ENCODE results near the gene MAGI1.
"Not testable (repeated sequence)": the region's sequence is repeated elsewhere in the genome, so short reads cannot be mapped to it uniquely, and the experiment has no call there.

The MAGI1 gene

DNA sequence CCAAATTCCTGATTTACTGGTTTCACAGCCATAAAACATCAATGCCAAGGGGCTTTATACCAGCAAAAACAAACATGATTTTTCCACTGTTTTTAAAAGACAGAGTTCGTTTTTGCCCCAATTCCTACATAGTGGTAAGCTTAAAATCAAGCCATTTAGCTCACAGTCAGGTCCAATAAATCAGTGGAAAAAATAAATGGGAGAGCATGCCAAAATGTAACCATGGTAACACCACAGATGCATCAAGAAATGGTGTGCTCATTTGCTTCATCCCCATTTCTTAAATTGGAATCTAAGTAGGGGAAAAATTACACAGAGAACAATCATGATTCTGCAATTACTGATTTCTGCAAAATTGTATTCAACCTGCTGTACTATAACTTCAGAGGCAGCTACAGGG is 418.8 kb downstream of the MAGI1 start:
- no peak for DNase-seq (ENCODE audit: low spot score)

DNA sequence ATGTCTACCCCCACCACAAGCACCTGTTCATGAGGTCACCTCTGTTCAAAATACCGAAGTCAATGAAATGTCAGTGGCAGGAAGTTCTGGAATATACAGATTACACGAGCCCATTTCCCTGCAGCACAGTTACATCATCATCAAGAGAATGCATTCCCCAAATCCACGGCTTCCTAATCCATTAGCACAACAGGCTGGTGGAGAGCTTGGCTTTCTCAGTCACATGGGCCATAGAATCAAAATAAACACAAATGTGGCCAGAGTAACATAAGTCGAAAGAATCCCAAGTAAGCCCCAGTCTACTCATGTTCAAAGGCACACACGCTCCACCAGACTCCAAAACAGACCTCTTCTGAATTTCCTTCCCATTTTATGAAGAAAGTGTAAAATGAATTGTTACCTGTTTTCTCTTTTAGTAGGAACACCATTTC is 419.3 kb downstream of the MAGI1 start:
- no peak for DNase-seq (ENCODE audit: low spot score)

DNA sequence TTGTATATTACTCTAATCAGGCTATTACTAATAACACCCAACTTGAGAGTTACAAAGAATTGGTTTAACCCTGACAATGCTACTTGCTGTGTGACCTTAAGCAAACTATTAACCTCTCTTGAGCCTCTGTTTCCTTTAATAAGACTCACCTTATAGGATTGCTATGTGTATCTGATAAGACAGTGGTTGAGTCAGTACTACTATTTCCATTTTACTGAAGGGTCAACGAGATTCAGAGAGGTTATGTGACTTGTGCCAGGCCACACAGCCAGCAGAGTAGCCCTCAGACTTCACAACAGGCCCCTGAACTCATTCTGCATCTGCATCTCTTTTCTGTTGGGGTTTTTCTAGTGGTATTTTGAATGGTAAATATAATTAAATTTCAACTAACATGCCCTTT is 420.1 kb downstream of the MAGI1 start:
- DNase-seq (ENCODE audit: low spot score), result no peak

DNA sequence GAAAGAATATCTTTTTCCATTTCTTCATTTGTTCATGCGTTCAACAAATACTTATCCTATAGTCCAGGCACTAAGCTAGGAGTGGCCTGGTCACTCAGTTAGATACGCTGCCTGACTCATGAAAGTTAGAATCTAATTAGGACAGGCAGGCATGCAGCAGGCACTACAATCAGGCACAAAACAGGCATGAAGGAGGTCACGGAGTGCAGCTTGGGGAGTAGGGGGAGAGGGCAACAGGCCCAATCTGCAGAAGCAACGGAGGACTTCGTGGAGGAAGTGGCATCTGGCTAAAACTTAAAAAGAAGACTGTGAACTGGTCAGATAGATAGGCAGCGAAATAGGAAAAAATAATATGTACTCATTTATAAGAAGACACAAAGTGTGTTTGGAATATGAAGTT is 420.9 kb downstream of the MAGI1 start:
- DNase-seq (ENCODE audit: low spot score), result no peak

DNA sequence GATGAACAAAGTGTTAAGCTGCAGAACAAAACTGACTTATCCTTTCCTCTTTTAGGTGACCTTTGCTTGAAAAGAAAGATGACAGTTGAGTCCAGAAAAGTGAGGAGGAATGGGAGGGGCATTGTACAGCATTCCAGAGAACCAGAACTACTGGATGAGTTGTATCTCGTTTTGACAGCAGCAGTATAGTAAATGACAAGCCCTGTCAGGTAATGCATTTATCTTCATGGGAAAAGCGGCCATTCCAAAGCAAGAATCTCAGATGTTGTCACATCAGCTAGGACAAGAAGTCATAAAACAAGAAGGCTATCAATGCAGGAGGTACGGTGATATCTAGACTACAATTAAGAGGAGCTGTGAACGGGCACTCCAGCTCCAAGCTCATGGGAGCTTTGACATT is 421.5 kb downstream of the MAGI1 start:
- no peak for DNase-seq (ENCODE audit: low spot score)

DNA sequence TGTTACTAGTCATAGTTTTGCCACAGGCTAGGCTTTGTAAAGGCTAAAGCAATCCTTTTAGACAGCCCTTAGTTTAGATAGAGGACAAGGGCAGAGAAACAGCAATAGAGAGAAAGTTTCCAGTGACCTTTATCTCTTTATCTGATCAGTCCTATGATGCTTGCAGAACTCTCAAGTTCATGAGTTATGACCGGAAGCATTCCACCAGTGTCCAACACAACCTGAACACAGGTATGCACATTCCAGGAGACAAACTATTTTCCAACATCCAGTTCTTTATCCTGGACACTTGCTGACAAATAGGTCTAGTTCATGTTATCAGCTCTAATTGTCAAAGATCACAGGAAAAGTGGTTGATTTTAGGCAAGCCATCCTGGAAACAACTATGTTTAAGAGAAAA is 422.2 kb downstream of the MAGI1 start:
- no peak for DNase-seq (ENCODE audit: low spot score)

DNA sequence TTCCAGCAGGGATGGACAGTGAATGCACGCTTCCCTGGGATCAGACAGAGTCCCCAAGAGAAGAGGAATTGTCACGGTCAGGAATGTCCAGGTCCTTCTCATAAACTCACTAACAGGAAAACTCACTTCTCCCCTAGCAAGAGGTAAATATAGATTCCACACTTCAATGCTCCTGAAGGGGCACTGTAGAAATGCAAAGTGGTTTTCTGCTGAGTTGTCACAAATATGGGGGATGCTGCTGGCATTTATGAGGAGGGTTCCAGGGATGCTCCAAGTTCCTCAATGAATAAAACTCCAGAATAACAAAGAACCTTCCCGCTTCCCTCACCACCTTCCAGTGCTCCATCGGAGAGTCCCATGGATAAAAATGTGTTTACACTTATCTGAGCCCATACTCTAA is 423.4 kb downstream of the MAGI1 start:
- no peak for DNase-seq (ENCODE audit: low spot score)

DNA sequence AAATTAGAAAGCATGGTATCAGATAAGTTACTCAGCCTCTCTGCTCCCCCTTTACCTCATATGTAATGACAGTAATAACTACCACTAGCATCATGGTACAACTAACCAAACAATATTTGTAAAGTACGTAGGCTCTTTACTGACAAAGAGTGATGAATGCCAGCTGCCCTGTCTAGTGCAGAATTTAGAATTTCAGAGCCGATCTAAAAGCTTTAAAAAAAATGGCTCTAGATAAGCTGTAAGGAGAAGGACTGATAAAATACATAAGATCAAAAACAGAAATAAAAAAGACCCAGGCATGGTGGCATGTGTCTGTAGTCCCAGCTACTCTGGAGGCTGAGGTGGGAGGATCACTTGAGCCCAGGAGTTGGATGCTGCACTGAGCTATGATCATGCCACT is 424.1 kb downstream of the MAGI1 start:
- DNase-seq (ENCODE audit: low spot score), result no peak

DNA sequence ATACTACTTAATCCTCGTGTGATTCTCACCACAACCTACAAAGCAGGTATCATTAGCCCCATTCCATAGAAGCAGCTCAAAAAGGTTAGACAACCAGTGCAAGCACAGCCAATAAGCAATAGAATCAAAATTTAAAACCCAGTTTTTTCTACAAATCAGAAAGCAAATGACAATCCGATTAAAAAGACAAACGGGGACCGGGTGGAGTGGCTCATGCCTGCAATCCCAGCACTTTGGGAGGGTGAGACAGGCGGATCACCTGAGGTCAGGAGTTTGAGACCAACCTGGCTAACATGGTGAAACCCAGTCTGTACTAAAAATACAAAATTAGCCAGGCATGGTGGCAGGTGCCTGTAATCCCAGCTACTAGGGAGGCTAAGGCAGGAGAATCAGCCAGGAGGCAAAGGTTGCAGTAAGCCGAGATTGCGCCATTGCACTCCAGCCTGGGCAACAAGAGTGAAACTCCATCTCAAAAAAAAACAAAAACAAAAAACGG is 430.7 kb downstream of the MAGI1 start:
- not testable (repeated sequence) for DNase-seq (ENCODE audit: low spot score)

DNA sequence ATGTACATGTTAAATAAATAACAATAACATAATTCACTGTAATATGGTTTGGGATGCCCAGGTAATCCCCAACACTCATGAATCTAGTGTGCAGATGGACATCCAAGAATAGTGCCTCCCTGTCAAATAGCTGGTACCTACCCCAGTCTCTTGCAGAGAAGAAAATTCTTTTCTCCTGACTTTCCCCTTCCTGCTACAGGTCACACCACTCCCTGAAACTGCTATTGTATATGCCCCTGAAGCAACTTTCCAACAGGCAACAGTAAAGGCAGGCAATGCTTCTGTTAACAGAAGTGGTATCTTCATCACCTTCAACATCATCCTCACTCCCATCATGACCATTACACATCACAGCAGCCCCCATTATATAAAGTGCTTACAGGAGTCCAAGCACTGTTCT is 431.6 kb downstream of the MAGI1 start:
- DNase-seq (ENCODE audit: low spot score), result no peak

DNA sequence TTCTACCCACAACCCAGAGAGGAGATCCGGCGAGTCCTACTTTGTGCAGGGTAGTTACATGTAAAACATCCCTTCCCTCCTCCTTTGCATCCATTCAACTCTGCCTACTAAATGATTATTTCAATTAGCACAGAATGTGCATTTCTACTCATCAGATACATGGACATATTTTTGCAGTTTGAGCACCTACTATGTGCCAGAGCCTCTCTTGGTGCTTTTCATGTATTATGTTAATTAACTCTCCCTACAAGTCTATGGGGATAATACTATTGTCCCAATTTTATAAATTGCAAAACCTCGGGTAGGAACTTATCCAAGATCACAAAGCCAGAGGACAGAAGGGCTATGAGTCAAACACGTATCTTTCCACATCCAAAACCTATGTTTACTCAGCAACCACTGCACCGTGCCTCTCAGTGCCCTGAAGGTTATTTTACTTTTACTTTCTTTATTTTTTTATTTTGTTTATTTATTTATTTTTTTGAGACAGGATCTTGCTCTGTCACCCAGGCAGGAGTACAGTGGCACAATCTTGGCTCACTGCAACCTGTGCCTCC is 432.8 kb downstream of the MAGI1 start:
- DNase-seq (ENCODE audit: low spot score), result no peak

DNA sequence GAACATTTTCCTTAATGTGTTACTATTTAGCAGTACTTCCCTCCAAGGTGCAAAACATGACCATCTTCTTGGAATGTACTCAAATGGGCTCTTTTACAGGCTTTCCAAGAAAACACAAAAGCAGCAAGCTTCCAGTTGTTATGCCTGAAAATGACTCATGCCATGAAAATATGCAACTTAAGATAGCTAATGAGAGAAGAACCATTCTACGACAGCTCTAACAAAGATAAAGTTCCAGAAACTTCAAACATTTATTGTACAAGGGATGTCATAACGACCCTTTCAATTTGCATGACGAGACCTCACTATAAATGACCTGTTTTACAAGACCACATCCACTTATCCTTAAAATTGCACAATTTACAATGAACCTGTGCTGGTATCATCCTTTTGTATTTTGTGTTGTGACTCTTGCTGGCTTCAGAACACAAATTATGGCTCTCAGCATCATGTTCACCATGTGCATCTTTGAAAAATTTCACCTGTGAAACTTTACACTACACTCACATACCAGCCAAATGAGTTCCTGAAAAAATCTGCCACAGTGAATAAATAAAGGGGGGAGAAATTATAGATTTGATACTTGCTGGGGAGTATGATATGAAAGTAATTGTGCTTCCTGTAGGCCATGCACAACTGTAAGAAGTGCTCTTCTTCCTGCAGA is 433.7 kb downstream of the MAGI1 start:
- no peak for DNase-seq (ENCODE audit: low spot score)

DNA sequence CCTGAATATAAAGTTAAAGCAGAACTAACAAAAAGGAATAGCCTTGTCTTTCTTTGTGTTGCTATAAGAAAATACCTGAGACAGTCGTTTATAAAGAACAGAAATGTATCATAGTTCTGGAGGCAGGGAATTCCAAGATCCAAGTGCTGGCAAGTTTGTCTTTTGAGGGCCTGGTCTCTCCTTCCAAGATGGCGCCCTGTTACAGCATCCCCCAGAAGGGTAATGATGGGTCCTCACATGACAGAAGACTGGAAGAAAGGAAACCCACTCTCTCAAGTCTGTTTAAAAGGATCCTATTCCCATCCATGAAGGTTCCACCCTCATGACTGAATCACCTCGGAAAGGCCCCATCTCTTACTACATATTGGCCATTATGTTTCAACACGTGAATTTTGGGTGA is 435.1 kb downstream of the MAGI1 start:
- no peak for DNase-seq (ENCODE audit: low spot score)

DNA sequence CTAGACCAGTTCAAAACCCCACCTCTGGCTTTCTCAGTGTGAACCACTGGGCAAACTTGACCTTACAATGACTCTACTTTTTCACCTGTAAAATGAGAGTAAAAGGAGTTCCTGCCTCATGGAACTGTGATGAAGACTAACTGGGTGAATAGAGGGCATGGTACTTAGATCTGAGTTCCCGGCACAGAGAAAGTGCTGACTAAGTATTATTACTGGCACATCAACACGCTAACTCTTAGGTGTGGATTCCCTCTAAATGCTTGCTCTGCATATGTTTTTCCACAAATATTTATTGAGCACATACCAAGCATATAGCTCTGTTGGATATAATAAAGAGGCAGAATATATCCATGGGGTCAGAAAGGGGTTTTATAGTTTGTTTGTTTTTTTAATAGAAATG is 437.8 kb downstream of the MAGI1 start:
- no peak for DNase-seq (ENCODE audit: low spot score)

DNA sequence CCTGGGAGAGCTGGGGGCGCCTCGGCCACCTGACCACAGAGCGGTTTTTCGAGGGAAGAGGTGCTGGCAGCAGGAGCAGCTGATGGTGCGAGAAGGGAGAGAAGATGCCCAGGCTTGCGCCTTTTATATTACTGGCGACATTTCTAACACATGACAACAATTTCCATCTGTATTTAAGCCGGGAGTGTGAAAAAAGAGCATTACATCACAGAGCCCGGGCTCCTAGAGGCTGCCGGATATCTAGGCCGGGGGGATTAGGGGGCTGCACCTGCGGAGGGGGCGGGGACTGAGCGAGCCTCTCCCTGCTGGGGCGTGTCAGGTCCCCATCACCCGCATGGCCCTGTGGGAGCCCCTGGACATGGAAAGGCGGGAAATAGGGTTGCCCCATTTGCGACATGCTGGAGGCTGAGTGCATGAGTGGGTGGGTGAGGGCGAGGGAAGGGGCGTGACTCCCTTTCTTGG is 440.7 kb downstream of the MAGI1 start:
- DNase-seq (ENCODE audit: low spot score), result no peak

DNA sequence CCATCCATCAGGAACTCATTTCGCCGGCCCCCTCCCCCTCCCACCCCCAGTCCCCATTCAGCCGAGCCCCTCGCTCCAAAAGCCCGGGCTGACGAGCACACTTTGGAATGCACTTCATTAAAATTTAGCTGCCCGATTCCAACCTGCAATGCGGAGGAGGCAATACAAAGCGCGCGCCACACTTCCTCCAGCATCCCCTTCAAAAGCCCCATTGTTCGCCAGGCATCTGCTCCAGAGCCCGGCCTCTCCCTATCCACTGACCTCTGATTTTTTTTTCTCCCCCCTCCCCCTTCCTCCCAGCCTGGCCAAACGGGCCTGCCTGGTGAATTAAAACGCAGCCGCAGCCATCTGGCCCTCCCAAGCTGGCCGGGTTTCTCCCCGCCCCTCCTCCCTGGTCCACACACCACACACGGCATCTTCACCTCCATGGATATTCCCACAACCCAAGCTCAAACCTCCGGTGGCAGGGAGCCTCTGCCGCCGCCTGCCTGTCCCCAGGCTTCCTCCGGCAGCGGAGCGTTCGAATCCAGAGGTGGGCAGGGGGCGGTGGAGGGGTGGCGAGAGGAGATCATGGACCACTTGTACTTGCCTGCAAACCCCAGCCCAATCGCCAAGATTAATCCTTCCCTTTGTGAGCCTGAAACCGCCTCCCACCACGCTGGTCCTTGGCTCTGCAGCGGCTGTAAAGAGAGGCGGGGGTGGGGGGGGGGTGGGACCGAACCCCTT is 441.3 kb downstream of the MAGI1 start:
- DNase-seq (ENCODE audit: low spot score), result no peak

DNA sequence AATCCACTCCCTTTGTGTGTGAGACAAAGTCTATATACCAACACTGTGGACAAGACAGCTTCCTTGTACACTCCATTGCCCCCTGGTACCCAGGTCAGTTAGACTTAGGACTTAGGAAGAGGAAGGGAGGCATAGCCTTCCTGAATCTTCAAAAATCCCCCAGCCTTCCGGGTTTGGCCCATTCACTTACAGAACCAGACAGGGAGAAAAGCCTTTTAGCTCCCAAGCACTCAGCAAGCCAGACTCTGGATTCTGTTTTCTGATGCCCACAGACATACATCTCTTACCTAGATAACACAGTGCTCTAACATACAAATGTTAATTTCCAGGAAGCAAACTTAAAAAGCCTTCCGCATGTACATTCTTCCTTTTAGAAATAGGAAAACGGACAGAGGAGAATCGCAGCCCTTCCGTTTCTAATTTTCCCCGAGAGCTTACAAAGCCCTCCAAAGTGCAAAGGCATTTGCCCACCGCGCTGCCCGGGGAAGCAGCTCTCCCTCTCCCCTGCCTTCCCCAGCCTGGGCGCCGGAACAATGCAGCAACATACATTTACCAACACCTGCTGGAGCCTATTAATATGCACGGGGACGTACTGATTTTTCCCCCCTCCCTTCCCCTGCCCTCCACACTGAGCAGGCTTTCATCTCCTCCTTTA is 442.0 kb downstream of the MAGI1 start:
- no peak for DNase-seq (ENCODE audit: low spot score)

DNA sequence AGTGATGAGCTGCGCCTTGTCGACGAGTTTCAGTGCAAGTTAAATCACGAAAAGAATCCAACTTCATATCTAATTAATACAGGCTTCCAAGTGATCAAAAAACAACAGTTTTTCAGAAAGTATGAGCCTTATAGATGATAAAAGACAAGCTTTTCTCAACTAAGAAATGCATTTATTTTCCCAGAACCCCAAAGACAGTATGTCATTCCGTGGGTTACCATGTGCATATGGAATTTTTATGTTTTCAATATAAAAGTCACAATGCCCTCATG is 442.8 kb downstream of the MAGI1 start:
- no peak for DNase-seq (ENCODE audit: low spot score)

DNA sequence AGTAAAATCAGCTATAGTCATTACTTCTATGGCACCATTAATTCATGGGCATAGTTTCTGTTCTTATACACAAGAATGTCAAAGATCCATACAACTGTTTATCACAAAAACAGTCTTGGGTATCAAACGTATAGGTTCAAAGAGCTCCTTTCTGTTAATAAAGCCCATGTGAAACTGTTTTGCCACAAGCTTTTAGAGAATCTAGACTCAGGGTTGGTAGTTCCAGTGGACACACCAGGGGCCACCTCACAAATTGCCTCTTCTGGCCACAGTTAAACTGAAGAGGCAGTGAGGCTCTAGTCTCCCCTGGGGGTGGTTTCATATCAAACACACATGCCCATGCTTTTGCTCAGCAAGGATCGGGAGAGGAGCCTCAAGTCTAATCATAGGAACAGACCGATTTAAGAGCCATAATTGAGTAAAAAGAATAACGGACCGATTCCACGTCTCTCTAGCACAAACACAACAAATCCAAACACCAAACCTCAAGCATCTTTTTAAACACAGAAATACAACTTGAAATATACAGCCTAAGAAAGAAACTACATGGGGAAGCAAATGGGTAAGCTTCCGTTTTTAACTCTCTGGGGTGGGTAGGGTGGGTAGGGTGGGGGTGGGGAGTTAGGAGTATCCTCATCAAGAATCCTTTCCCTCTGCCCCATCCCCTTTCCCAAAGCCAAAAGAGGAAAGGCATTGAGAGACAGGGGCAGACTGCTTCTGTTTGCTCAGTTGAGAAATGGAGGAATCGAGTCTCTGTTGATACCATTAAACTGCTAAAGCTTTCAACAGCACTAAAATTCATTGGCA is 443.3 kb downstream of the MAGI1 start:
- DNase-seq (ENCODE audit: low spot score), result no peak

DNA sequence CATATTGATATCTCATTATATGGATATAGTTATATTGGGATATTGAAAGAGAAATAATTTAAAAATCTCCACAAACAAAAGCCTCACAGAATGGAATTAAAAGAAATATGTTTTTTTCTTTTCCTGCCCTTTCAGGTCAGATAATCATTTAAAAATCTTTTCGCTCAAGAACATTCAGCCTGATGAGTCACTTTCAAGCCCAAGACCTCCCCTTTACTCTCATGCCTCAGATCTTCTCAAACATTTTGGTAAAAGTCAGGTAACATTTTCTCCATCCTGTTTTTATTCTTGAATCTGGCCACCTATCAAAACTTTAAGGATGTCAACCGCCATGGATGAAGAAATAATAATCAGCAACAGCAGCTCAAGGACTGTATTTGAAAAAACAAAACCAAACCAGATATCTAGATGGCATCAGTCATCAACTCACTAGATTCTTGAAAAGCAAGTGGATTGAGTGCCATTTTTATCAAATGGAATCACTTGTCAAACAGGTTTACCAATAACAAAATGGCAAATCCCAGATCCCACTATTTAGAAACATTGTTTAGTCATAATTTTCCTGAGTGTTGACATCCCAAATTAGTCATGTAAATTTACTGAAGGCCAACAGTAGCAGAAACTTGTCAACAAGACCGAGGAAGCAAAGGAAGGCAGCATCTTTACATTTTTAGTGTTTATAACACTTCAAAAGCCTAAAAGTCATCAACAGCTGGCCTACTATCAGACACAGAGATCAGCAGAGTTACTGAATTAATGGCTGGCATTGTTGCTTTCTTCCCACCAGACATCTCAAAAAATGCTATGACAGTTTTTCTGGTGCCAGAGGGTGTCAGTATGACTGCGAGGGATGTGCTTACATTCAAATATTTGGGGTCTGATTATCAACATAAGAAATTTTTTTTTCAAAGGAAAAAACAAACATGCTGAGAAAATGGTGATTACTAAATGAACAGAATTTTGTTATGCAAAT is 444.7 kb downstream of the MAGI1 start:
- DNase-seq (ENCODE audit: low spot score), result no peak

DNA sequence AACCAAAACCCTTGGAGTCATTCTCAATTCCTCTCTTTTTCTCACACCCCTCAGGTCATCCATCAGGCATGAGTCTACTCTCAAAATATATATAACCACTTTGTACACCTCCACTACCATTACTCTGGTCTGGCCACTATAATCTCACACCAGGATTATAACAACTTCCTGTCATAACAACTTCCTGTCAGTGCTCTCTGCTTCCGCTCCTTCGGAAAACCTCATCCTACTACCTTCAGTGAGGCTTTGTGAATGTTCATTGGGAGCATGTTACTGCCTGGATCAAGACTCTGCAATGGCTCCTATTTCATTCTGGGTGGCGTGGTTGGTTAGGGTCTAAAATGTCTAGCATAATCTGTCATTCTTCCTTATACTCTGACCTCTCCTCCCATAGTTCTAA is 447.4 kb downstream of the MAGI1 start:
- no peak for DNase-seq (ENCODE audit: low spot score)

Data from CD4-positive, alpha-beta T cell treated with Interleukin-6 at 100 ng/mL for 8 hours (primary cell).